Fibroblast of gingiva (primary cell): ENCODE data around the gene CEP250.

Experiments used
- DNase-seq: peaks from one replicate; pipeline ENCODE4 v3.0.0-alpha.2; 2011; ENCODE audit warnings: low read depth

The CEP250 gene

GRCh38 chr20:35564905-35565304, 109.5 kb downstream of the CEP250 start:
- DNase-seq = no peak

- no peak for DNase-seq
Observed at GRCh38 chr20:35568645-35569044, 113.2 kb downstream of the CEP250 start.
